Measurements from ENCODE around the gene MTUS2.

The MTUS2 gene

GRCh38 chr13:29065142-29065541, 245.0 kb downstream of the MTUS2 start:
- Histone ChIP-seq H3K36me3 (ENCODE audit: insufficient read depth, low read length) (no peaks in the 10 kb centered on the region), H3K27ac (ENCODE audit: low read depth, low read length) (no peak overlapping the region), H3K27me3 (ENCODE audit: insufficient read depth, low read length) (no peaks in the 10 kb centered on the region), H3K4me1 (ENCODE audit: control insufficient read depth, insufficient read depth, low read length, unreplicated experiment) (no peaks in the 10 kb centered on the region), H2AFZ (ENCODE audit: low read length, unreplicated experiment) (no peak overlapping the region), H3K79me2 (ENCODE audit: control insufficient read depth, insufficient read depth, low read length, unreplicated experiment) (no peaks in the 10 kb centered on the region), H3K4me3 (ENCODE audit: low read depth, low read length) (no peak overlapping the region)

- Histone ChIP-seq H2AFZ (ENCODE audit: low read length, unreplicated experiment) (no peak overlapping the region), H3K27ac (ENCODE audit: low read depth, low read length) (no peak overlapping the region), H3K79me2 (ENCODE audit: control insufficient read depth, insufficient read depth, low read length, unreplicated experiment) (no peaks in the 10 kb centered on the region), H3K4me1 (ENCODE audit: control insufficient read depth, insufficient read depth, low read length, unreplicated experiment) (no peaks in the 10 kb centered on the region), H3K27me3 (ENCODE audit: insufficient read depth, low read length) (no peaks in the 10 kb centered on the region), H3K36me3 (ENCODE audit: insufficient read depth, low read length) (no peaks in the 10 kb centered on the region), H3K4me3 (ENCODE audit: low read depth, low read length) (no peak overlapping the region)
Measured at GRCh38 chr13:29067306-29067945, 247.3 kb downstream of the MTUS2 start.

DNA sequence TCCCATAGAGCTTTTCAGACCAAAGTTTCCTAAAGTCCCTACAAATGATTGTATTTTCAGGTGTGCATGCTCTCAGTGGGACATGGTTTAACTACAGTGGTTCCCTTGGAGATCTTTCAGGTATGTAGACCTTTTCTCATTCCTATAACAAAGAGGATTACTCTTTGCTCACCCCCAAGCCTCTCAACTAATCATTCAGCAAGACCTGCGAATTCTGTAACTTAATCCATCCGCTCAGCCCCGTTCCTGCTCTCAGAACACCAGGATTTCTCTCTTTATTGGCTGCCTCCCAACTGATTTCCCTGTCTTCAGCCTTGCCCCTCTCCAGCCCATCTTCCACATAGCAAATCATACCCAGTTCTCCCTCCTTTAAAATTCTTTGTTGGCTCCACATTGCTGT, 253.6 kb downstream of the MTUS2 start:
- no peaks in the 10 kb centered on the region for H3K36me3 ChIP-seq (ENCODE audit: insufficient read depth, low read length)
- H3K27me3 ChIP-seq (ENCODE audit: insufficient read depth, low read length): no peaks in the 10 kb centered on the region
- H3K79me2 ChIP-seq (ENCODE audit: control insufficient read depth, insufficient read depth, low read length, unreplicated experiment): no peaks in the 10 kb centered on the region
- no peak overlapping the region for H3K4me3 ChIP-seq (ENCODE audit: low read depth, low read length)
- no peak overlapping the region for H3K27ac ChIP-seq (ENCODE audit: low read depth, low read length)
- H2AFZ ChIP-seq (ENCODE audit: low read length, unreplicated experiment): no peak overlapping the region
- no peaks in the 10 kb centered on the region for H3K4me1 ChIP-seq (ENCODE audit: control insufficient read depth, insufficient read depth, low read length, unreplicated experiment)

DNA sequence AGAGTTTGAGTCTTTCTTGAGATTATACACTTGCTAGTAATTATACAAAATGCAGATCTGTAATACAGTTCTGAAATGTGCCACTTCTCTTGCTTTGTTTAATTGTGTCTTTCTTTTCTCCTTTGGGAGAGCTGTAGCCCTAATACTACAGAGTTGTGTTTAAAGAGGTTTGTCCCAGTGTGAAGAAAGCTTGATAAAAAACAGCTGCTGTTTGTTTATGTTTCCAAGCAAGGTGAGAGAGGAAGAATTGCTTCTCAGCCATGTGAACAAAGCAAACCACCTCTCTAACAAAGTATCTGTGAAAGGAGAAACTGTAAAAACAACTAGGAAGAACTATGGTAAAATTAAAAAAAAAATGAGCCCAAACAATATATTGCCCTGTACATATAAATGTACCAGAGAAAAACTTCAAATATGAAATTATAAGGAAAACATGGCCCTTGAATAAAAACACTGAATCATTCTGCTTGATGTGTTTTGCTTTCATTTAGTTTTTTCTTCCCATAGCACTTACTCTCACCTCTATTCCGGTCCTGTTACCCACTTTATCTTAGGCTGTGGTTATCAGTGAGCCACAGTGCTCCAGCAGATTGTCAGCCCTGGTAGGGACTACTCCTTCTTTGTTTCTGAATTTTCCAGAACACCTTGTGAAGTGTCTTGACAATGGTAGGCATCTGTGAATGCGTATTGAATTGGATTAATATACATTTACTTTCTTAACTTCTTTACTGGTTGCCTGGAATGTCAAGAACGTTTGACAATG, 257.1 kb downstream of the MTUS2 start:
- Histone ChIP-seq H3K4me3 (ENCODE audit: low read depth, low read length) (no peak overlapping the region), H2AFZ (ENCODE audit: low read length, unreplicated experiment) (no peak overlapping the region), H3K27me3 (ENCODE audit: insufficient read depth, low read length) (no peaks in the 10 kb centered on the region)

GRCh38 chr13:29081036-29081435, 260.9 kb downstream of the MTUS2 start:
- Histone ChIP-seq H3K36me3 (ENCODE audit: insufficient read depth, low read length) (no peaks in the 10 kb centered on the region), H2AFZ (ENCODE audit: low read length, unreplicated experiment) (no peak overlapping the region), H3K4me1 (ENCODE audit: control insufficient read depth, insufficient read depth, low read length, unreplicated experiment) (no peaks in the 10 kb centered on the region), H3K27me3 (ENCODE audit: insufficient read depth, low read length) (no peaks in the 10 kb centered on the region), H3K79me2 (ENCODE audit: control insufficient read depth, insufficient read depth, low read length, unreplicated experiment) (no peaks in the 10 kb centered on the region), H3K4me3 (ENCODE audit: low read depth, low read length) (no peak overlapping the region), H3K27ac (ENCODE audit: low read depth, low read length) (no peak overlapping the region)

More for the DNA sequence above, 257.1 kb downstream of the MTUS2 start:
- no peak overlapping the region for H3K27ac ChIP-seq (ENCODE audit: low read depth, low read length)
- H3K4me1 ChIP-seq (ENCODE audit: control insufficient read depth, insufficient read depth, low read length, unreplicated experiment): no peaks in the 10 kb centered on the region
- H3K79me2 ChIP-seq (ENCODE audit: control insufficient read depth, insufficient read depth, low read length, unreplicated experiment): no peaks in the 10 kb centered on the region
- no peaks in the 10 kb centered on the region for H3K36me3 ChIP-seq (ENCODE audit: insufficient read depth, low read length)

DNA sequence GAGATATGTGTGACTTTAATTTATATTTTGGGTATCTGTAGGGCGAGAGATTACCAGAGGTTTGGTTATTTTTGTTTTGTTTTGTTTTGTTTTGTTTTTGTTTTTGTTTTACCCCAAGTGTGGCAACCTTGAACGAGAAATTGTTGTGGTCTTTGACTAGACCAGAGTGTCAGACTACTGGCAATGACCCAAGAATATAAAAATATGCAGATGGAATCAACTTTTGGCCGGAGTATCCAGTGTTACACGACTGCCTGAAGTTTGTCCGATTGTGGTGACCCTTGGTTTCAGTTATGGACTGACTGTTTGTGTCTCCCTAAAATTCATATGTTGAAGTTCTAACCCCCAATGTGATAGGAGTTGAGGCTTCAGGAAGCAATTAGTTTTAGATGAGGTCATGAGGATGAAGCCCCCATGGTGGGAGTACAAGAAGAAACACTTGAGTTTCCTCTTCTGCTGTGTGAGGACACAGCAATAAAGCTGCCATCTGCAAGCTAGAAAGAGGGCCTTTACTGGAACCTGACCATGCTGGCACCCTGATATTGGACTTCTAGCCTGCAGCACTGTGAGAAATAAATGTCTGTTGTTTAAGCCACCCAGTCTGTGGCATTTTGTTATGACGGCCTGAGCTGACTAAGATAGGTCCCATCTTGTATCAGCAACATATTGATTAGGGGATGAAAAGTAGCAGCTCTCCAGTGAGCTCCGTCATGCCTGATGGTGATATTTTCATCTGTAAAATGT, 261.7 kb downstream of the MTUS2 start:
- H3K27me3 ChIP-seq (ENCODE audit: insufficient read depth, low read length): no peaks in the 10 kb centered on the region
- H3K27ac ChIP-seq (ENCODE audit: low read depth, low read length): no peak overlapping the region
- H3K4me3 ChIP-seq (ENCODE audit: low read depth, low read length): no peak overlapping the region
- H3K36me3 ChIP-seq (ENCODE audit: insufficient read depth, low read length): no peaks in the 10 kb centered on the region
- H2AFZ ChIP-seq (ENCODE audit: low read length, unreplicated experiment): no peak overlapping the region
- H3K79me2 ChIP-seq (ENCODE audit: control insufficient read depth, insufficient read depth, low read length, unreplicated experiment): no peaks in the 10 kb centered on the region
- no peaks in the 10 kb centered on the region for H3K4me1 ChIP-seq (ENCODE audit: control insufficient read depth, insufficient read depth, low read length, unreplicated experiment)

DNA sequence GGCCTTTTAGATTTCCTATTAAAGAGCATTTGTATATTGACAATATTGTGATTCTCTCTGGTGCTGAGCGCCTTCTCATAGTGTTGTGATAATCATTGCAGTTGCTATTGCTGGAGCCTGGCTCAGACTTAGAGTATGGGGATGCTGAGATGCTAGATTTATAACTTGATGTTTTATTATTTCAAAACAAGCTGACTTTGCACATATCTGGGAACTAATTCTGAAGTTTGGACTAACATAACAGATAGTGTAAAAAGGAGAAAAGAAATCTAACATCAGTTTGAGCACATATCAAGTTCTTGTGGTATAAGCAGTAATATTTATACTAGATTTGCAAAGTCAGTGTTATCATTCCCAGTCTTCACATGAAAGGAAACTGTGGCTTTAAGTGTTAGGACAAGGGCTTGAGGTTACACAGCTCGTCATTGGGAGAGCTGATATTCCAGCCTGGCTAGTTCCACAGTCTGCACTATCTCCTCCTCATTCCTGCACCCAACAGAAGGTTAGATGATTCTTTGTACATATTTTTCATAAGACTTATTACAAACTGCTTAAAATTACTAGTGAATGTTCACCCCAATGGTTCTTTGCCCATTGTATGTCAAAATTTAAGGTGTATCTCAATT, 279.8 kb downstream of the MTUS2 start:
- Histone ChIP-seq H3K27me3 (ENCODE audit: insufficient read depth, low read length) (no peaks in the 10 kb centered on the region), H3K27ac (ENCODE audit: low read depth, low read length) (no peak overlapping the region), H2AFZ (ENCODE audit: low read length, unreplicated experiment) (no peak overlapping the region), H3K4me3 (ENCODE audit: low read depth, low read length) (no peak overlapping the region), H3K36me3 (ENCODE audit: insufficient read depth, low read length) (no peaks in the 10 kb centered on the region), H3K4me1 (ENCODE audit: control insufficient read depth, insufficient read depth, low read length, unreplicated experiment) (no peaks in the 10 kb centered on the region), H3K79me2 (ENCODE audit: control insufficient read depth, insufficient read depth, low read length, unreplicated experiment) (no peaks in the 10 kb centered on the region)

DNA sequence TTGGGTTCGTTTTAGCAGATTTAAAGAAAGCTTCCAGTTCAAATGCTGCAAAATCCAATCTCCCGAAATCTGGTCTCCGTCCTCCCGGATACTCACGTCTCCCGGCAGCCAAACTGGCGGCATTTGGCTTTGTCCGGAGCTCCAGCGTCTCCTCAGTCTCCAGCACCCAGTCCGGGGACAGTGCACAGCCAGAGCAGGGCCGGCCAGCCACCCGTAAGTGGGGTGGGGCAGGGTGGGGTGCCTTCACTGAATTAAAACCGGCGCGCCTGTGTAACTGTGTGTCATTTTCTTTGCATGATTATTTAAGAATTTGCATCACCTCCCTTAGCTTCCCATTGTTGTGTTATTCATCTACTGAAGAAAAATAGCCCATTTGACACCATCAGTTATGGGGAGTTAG, 280.6 kb downstream of the MTUS2 start:
- H3K4me3 ChIP-seq (ENCODE audit: low read depth, low read length): no peak overlapping the region
- H2AFZ ChIP-seq (ENCODE audit: low read length, unreplicated experiment): no peak overlapping the region
- H3K36me3 ChIP-seq (ENCODE audit: insufficient read depth, low read length): no peaks in the 10 kb centered on the region
- H3K79me2 ChIP-seq (ENCODE audit: control insufficient read depth, insufficient read depth, low read length, unreplicated experiment): no peaks in the 10 kb centered on the region
- no peaks in the 10 kb centered on the region for H3K27me3 ChIP-seq (ENCODE audit: insufficient read depth, low read length)
- no peak overlapping the region for H3K27ac ChIP-seq (ENCODE audit: low read depth, low read length)
- no peaks in the 10 kb centered on the region for H3K4me1 ChIP-seq (ENCODE audit: control insufficient read depth, insufficient read depth, low read length, unreplicated experiment)

DNA sequence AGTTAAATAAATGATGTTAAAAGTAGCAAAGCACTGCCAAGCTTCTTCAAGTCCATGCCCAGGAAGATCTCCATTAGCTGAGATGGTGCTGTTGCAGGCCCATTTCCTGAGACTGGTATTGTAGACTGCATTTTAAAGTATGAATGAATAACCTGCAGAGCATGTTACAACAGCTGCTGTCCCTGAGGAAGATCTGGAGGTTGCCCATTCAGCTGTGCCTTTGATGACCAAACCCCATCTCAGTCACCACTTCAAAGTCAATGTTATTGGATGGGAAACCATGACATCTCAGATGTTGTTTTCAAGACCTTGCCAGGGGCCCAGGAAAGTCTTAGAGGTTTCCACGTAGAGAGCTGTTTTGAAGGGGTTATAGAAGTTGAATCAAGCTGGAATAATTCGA, 281.3 kb downstream of the MTUS2 start:
- H2AFZ ChIP-seq (ENCODE audit: low read length, unreplicated experiment): no peak overlapping the region
- H3K4me1 ChIP-seq (ENCODE audit: control insufficient read depth, insufficient read depth, low read length, unreplicated experiment): no peaks in the 10 kb centered on the region
- H3K79me2 ChIP-seq (ENCODE audit: control insufficient read depth, insufficient read depth, low read length, unreplicated experiment): no peaks in the 10 kb centered on the region
- H3K27me3 ChIP-seq (ENCODE audit: insufficient read depth, low read length): no peaks in the 10 kb centered on the region
- H3K27ac ChIP-seq (ENCODE audit: low read depth, low read length): no peak overlapping the region
- no peak overlapping the region for H3K4me3 ChIP-seq (ENCODE audit: low read depth, low read length)
- H3K36me3 ChIP-seq (ENCODE audit: insufficient read depth, low read length): no peaks in the 10 kb centered on the region

- Histone ChIP-seq H3K4me3 (ENCODE audit: low read depth, low read length) (no peak overlapping the region), H3K79me2 (ENCODE audit: control insufficient read depth, insufficient read depth, low read length, unreplicated experiment) (no peaks in the 10 kb centered on the region), H3K36me3 (ENCODE audit: insufficient read depth, low read length) (no peaks in the 10 kb centered on the region), H3K27ac (ENCODE audit: low read depth, low read length) (no peak overlapping the region), H3K27me3 (ENCODE audit: insufficient read depth, low read length) (no peaks in the 10 kb centered on the region), H3K4me1 (ENCODE audit: control insufficient read depth, insufficient read depth, low read length, unreplicated experiment) (no peaks in the 10 kb centered on the region), H2AFZ (ENCODE audit: low read length, unreplicated experiment) (no peak overlapping the region)
Measured at GRCh38 chr13:29101905-29102304, 281.8 kb downstream of the MTUS2 start.
